C4-2B (cell line): ENCODE measurements around the gene SPATA33.

Experiments
- CTCF ChIP-seq: fragments of 450-650 bp; conservative IDR thresholded peaks from 2 replicates; pipeline ENCODE4 v1.5.1; 2017; ENCODE audit warnings: mild to moderate bottlenecking
- ZFX ChIP-seq: fragments of 450-650 bp; IDR thresholded peaks from 2 replicates; pipeline ENCODE4 v1.6.1; 2017

DNA sequence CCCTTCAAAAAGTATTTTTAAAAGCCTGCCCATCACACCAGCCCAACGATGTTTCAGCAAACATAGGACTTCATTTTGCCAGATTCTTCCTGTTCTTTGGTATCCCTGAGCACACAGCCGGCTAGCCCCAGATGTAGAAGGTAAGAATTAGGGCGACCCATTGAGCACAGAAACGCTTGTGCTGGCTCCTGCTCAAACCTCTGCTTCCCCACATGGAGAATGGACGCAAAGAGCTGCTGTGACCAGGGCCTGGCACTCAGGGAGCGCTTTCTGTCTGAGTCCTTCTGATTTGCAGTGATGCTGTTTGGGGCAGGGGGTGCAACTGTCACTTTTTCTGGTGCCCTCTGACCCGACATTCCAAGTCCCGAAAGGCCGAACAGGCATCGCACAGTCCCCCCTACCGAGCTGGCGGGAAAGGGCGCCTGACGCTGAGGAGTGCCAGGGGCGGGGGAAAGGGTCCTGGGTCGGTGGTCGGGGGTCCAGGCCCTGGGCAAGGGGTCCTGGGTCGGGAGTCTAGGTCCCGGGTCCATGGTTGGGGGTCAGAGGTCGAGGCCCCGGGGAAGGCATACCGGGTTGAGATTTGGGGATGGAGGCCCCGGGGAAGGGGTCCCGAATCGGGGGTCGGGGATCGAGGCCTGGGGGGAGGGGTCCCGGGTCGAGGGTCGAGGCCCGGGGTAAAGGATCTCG, 1.1 kb upstream of the SPATA33 start:
- TF ChIP-seq CTCF (no peak), ZFX (no peak)
